ENCODE measurements around the gene PIAS4. TPM values are rescaled to one million over a fixed set of nuclear protein-coding genes. Genes with fewer than 3 reads are reported as not detected.

Gene PIAS4
- total and polyA plus RNA-seq, 2 of the 13 experiments (the other 11 are each of a cell fraction or from before 2014, with no cell fraction given): 9.0 to 20.1 TPM

GRCh38 chr19:4064149-4064495 lies 56.6 kb downstream of the PIAS4 start:
- peaks cover 44% of the 10 kb centered on the region for H4K20me1 ChIP-seq (ENCODE audit: insufficient read depth, low read length)
- H3K36me3 ChIP-seq (replicated peaks in 1 of 2; ENCODE audit: control insufficient read depth in 1 of 2, insufficient read depth in 2 of 2, low read length in 2 of 2): peaks cover 5 to 15% of the 10 kb centered on the region in 2 experiments
- CTCF ChIA-PET (ENCODE audit: low intra/inter-chr PET ratio, low total read pairs): no interaction called here
- peaks cover 61% of the 10 kb centered on the region for H3K4me1 ChIP-seq (ENCODE audit: insufficient read depth, low read length)
- H3K27ac ChIP-seq (ENCODE audit: extremely low read length, insufficient read depth, low read length): peak overlapping the region; percentile 85
- H3K4me2 ChIP-seq (ENCODE audit: low read depth, low read length): peak overlapping the region; percentile 85
- no peaks in the 10 kb centered on the region for H3K27me3 ChIP-seq (ENCODE audit: control insufficient read depth in 1 of 2, insufficient read depth in 2 of 2, low read length in 2 of 2)
- intact Hi-C loops (cut with micrococcal nuclease; ENCODE audit: unreplicated experiment) (no loop called here), in situ Hi-C loops (cut with HindIII; ENCODE audit: extremely low pct_ligation_motif_present, low pct_unique_long_range_greater_than_20kb) (no loop called here)
- peak overlapping the region; percentile 84 to 92 (median 91) for H3K4me3 ChIP-seq (replicated peaks in 1 of 3; ENCODE audit: insufficient read depth in 1 of 3, low read depth in 2 of 3, low read length in 3 of 3)
- peak overlapping the region; percentile 88 for H3K9ac ChIP-seq (ENCODE audit: insufficient read depth, low read depth, low read length)
- peaks cover 54% of the 10 kb centered on the region for H3K79me2 ChIP-seq (ENCODE audit: insufficient read depth, low read length)
- H3K9me3 ChIP-seq (ENCODE audit: low read length): no peaks in the 10 kb centered on the region
- FAIRE-seq (no peak), ATAC-seq (no peak), DNase-seq (ENCODE audit: low spot score) (no peak)
- no peak overlapping the region for H2AFZ ChIP-seq (ENCODE audit: low read length)
- BruUV-seq (replicated peaks): no TSS peak
- POLR2A ChIA-PET: interaction anchor here (1.1 to 2.0 kb wide), 3 partner anchors 12 to 244 kb away, joined by 3 to 8 read pairs (median 7); no protein-coding TSS in a partner anchor
- WGBS (ENCODE audit: low lambda C conversion rate): 0% methylated on average over 11 of the region's 24 CpGs
- TF ChIP-seq CREBL2 (CRISPR knock-in tag; IDR thresholded peaks at IDR 0.05; ENCODE audit: borderline replicate concordance) (no peak), TFAP4 (IDR thresholded peaks at IDR 0.05; ENCODE audit: borderline replicate concordance, low read depth) (0 out of 2 replicates have a peak, but pooled peaks have one; percentile 2), UBTF (CRISPR knock-in tag; IDR thresholded peaks at IDR 0.05) (peak; percentile 14; the same call in 1 of the 2 replicates), RXRB (CRISPR knock-in tag; IDR thresholded peaks at IDR 0.05; ENCODE audit: borderline replicate concordance) (no peak), FOSL1 (CRISPR knock-in tag; IDR thresholded peaks at IDR 0.05; ENCODE audit: borderline replicate concordance) (no peak), ZNF431 (CRISPR knock-in tag; IDR thresholded peaks at IDR 0.05; ENCODE audit: borderline replicate concordance, low read depth) (no peak), ATF5 (CRISPR knock-in tag; IDR thresholded peaks at IDR 0.05; ENCODE audit: low read depth) (no peak), ZNF501 (CRISPR knock-in tag; IDR thresholded peaks at IDR 0.05) (0 out of 2 replicates have a peak, but pooled peaks have one; percentile 46), FOXA1 (IDR thresholded peaks at IDR 0.05) (no peak), FOXA1 (CRISPR knock-in tag; IDR thresholded peaks at IDR 0.05) (no peak), ZNF414 (CRISPR knock-in tag; IDR thresholded peaks at IDR 0.05) (0 out of 2 replicates have a peak, but pooled peaks have one; percentile 27)

Measured in HepG2 (cell line).